Activated T-helper 17 cell treated with anti-CD3 and anti-CD28 coated beads, Interleukin-2, amount 50 U/mL, for 72 hours (primary cell): ENCODE data around the gene ASIC4. TPM values are rescaled to one million over a fixed set of nuclear protein-coding genes. Genes with fewer than 3 reads are reported as not detected.

Source experiments
- ATAC-seq: fragments of 150-1000 bp; cut with Tn5 transposase; replicated peaks from 2 replicates; pipeline ENCODE4 v1.10.0; 2021; ENCODE audit warnings: mild to moderate bottlenecking, moderate library complexity
- H3K27ac Mint-ChIP-seq: one replicate; pipeline ENCODE4 v1.8.0; 2022; ENCODE audit warnings: mixed read lengths
- H3K27me3 Mint-ChIP-seq: one replicate; pipeline ENCODE4 v1.8.0; 2022; ENCODE audit warnings: mixed read lengths
- H3K36me3 Mint-ChIP-seq: one replicate; pipeline ENCODE4 v1.8.0; 2022; ENCODE audit warnings: low read depth, mild to moderate bottlenecking, mixed read lengths
- H3K4me1 Mint-ChIP-seq: one replicate; pipeline ENCODE4 v1.8.0; 2022; ENCODE audit warnings: mixed read lengths
- H3K4me3 Mint-ChIP-seq: one replicate; pipeline ENCODE4 v1.8.0; 2022; ENCODE audit warnings: mild to moderate bottlenecking, mixed read lengths
- H3K9me3 Mint-ChIP-seq: one replicate; pipeline ENCODE4 v1.8.0; 2022; ENCODE audit warnings: mixed read lengths
- total RNA-seq, 2 donors: library from RNA; stranded (reverse); gene quantifications; one replicate each; pipeline ENCODE4 v1.2.3, GENCODE V29; 2022

ASIC4 gene
- total RNA-seq, 2 donors from 2014 or later: 0.56 TPM; not detected in 1

GRCh38 chr2:219572237-219573001 is 58.1 kb downstream of the ASIC4 start, which contains the start of gene INHA:
TSS of gene INHA (plus strand) at chr2:219572310. CDS start at chr2:219572375, 65 bp downstream.
- Mint-ChIP-seq H3K9me3 (no peaks in the 10 kb centered on the region), H3K27me3 (peaks cover 42% of the 10 kb centered on the region), H3K36me3 (no peaks in the 10 kb centered on the region), H3K4me3 (no peak within 1 kb of the TSS), H3K27ac (no peak within 1 kb of the TSS), H3K4me1 (no peaks in the 10 kb centered on the region)
- no peak for ATAC-seq

GRCh38 chr2:219573166-219573565 is 58.9 kb downstream of the ASIC4 start:
- H3K9me3 Mint-ChIP-seq: no peaks in the 10 kb centered on the region
- ATAC-seq: no peak
- H3K4me3 Mint-ChIP-seq: no peak overlapping the region
- peaks cover 40% of the 10 kb centered on the region for H3K27me3 Mint-ChIP-seq
- H3K27ac Mint-ChIP-seq: no peak overlapping the region
- H3K4me1 Mint-ChIP-seq: no peaks in the 10 kb centered on the region
- H3K36me3 Mint-ChIP-seq: no peaks in the 10 kb centered on the region

GRCh38 chr2:219574484-219575311 is 60.4 kb downstream of the ASIC4 start:
- H3K4me1 Mint-ChIP-seq: no peaks in the 10 kb centered on the region
- ATAC-seq: no peak
- H3K27ac Mint-ChIP-seq: no peak overlapping the region
- no peaks in the 10 kb centered on the region for H3K36me3 Mint-ChIP-seq
- no peaks in the 10 kb centered on the region for H3K9me3 Mint-ChIP-seq
- peaks cover 37% of the 10 kb centered on the region for H3K27me3 Mint-ChIP-seq
- no peak overlapping the region for H3K4me3 Mint-ChIP-seq

GRCh38 chr2:219575566-219576504 is 61.6 kb downstream of the ASIC4 start:
- no peak for ATAC-seq
- Mint-ChIP-seq H3K27ac (no peak overlapping the region), H3K27me3 (peaks cover 35% of the 10 kb centered on the region), H3K4me1 (no peaks in the 10 kb centered on the region), H3K36me3 (no peaks in the 10 kb centered on the region), H3K4me3 (no peak overlapping the region), H3K9me3 (no peaks in the 10 kb centered on the region)

- peaks cover 33% of the 10 kb centered on the region for H3K27me3 Mint-ChIP-seq
- H3K4me1 Mint-ChIP-seq: no peaks in the 10 kb centered on the region
- H3K36me3 Mint-ChIP-seq: no peaks in the 10 kb centered on the region
- no peak overlapping the region for H3K4me3 Mint-ChIP-seq
- no peak overlapping the region for H3K27ac Mint-ChIP-seq
- no peak for ATAC-seq
- H3K9me3 Mint-ChIP-seq: no peaks in the 10 kb centered on the region
These were observed 62.5 kb downstream of the ASIC4 start for GRCh38 chr2:219576505-219577388.

- H3K4me1 Mint-ChIP-seq: no peaks in the 10 kb centered on the region
- ATAC-seq: no peak
- H3K36me3 Mint-ChIP-seq: no peaks in the 10 kb centered on the region
- H3K9me3 Mint-ChIP-seq: no peaks in the 10 kb centered on the region
- H3K27ac Mint-ChIP-seq: no peak overlapping the region
- no peak overlapping the region for H3K4me3 Mint-ChIP-seq
- peaks cover 21% of the 10 kb centered on the region for H3K27me3 Mint-ChIP-seq
These were observed 64.7 kb downstream of the ASIC4 start for GRCh38 chr2:219578811-219579613.

GRCh38 chr2:219581346-219581745 is 67.1 kb downstream of the ASIC4 start:
- H3K4me3 Mint-ChIP-seq: no peak overlapping the region
- H3K9me3 Mint-ChIP-seq: no peaks in the 10 kb centered on the region
- H3K4me1 Mint-ChIP-seq: no peaks in the 10 kb centered on the region
- no peak overlapping the region for H3K27ac Mint-ChIP-seq
- no peaks in the 10 kb centered on the region for H3K36me3 Mint-ChIP-seq
- no peak for ATAC-seq
- peaks cover 19% of the 10 kb centered on the region for H3K27me3 Mint-ChIP-seq

Other genes starting within 250 kb of the ASIC4 start
- gene DNAJB2, start 235.1 kb upstream of the ASIC4 start, total RNA-seq: 100 to 1,000 TPM in 1 of 2 donors, 10 to 100 TPM in 1; 55.7 to 153 TPM
- 1 to 10 TPM in 1 of 2 donors, under 1 TPM in 1; 0.67 to 6.3 TPM for gene PTPRN, start 205.1 kb upstream of the ASIC4 start, total RNA-seq
- gene RESP18, start 181.7 kb upstream of the ASIC4 start, total RNA-seq: not detected
- gene DNPEP, start 126.6 kb upstream of the ASIC4 start, total RNA-seq: 10 to 100 TPM; 80.9 to 99.6 TPM
- not detected for gene DES, start 96.1 kb upstream of the ASIC4 start, total RNA-seq
- 1 to 10 TPM in 1 of 2 donors, under 1 TPM in 1; 0.79 to 1.7 TPM for gene SPEG, start 79.6 kb upstream of the ASIC4 start, total RNA-seq
- gene GMPPA, start 15.6 kb upstream of the ASIC4 start, total RNA-seq: 10 to 100 TPM; 31.7 to 36.3 TPM
- 10 to 100 TPM; 14.0 to 27.6 TPM for gene CHPF, start 29.3 kb downstream of the ASIC4 start, total RNA-seq
- 1 to 10 TPM; 3.7 to 5.1 TPM for gene TMEM198, start 29.5 kb downstream of the ASIC4 start, total RNA-seq
- 1 to 10 TPM in 1 of 2 donors, under 1 TPM in 1; 0.84 to 1.1 TPM for gene OBSL1, start 57.1 kb downstream of the ASIC4 start, total RNA-seq
- gene INHA, start 57.8 kb downstream of the ASIC4 start, total RNA-seq: not detected
- 10 to 100 TPM; 28.4 to 31.4 TPM for gene STK11IP, start 83.4 kb downstream of the ASIC4 start, total RNA-seq
- gene SLC4A3, start 113.1 kb downstream of the ASIC4 start, total RNA-seq: not detected